SK-N-SH treated with all-trans-retinoic acid at 6 μM for 48 hours (cell line): ENCODE results near the gene C1orf105.
A peak's percentile ranks its signal among the peaks of the same experiment; 100 is the strongest.

Experiments
- ATAC-seq: fragments of 200-7000 bp; cut with Tn5 transposase; 3 replicates; pipeline ENCODE4 v1.9.1; 2020; ENCODE audit warnings: mild to moderate bottlenecking, moderate library complexity
- ARNTL ChIP-seq: fragments of 450-650 bp; formaldehyde crosslinking; IDR thresholded peaks from 2 replicates; pipeline ENCODE4 v1.5.0; 2020; ENCODE audit warnings: low read depth, mild to moderate bottlenecking, moderate library complexity, borderline replicate concordance
- BACH2 ChIP-seq: fragments of 250-450 bp; sonication (Bioruptor Pico); IDR thresholded peaks from 2 replicates; pipeline ENCODE4 v1.9.0; 2021; ENCODE audit warnings: mild to moderate bottlenecking, borderline replicate concordance
- CSDC2 ChIP-seq: fragments of 250-450 bp; sonication (Bioruptor Pico); IDR thresholded peaks from 2 replicates; pipeline ENCODE4 v1.5.0; 2020; ENCODE audit warnings: mild to moderate bottlenecking, moderate library complexity
- GLIS3 ChIP-seq: fragments of 250-450 bp; sonication (Bioruptor Pico); IDR thresholded peaks from 2 replicates; pipeline ENCODE4 v1.5.0; 2020; ENCODE audit warnings: mild to moderate bottlenecking, moderate library complexity
- OSR1 ChIP-seq: fragments of 250-450 bp; sonication (Bioruptor Pico); IDR thresholded peaks from 2 replicates; pipeline ENCODE4 v1.8.0; 2022; ENCODE audit warnings: moderate library complexity, mild to moderate bottlenecking, inconsistent platforms
- PPARA ChIP-seq: fragments of 250-450 bp; sonication (Bioruptor Pico); IDR thresholded peaks from 2 replicates; pipeline ENCODE4 v1.5.0; 2020; ENCODE audit warnings: mild to moderate bottlenecking, borderline replicate concordance
- RARB ChIP-seq: fragments of 250-450 bp; sonication (Bioruptor Pico); IDR thresholded peaks from 2 replicates; pipeline ENCODE4 v1.8.0; 2021; ENCODE audit warnings: mild to moderate bottlenecking, moderate library complexity
- SNAI2 ChIP-seq: fragments of 250-450 bp; sonication (Bioruptor Pico); IDR thresholded peaks from 2 replicates; pipeline ENCODE4 v1.5.0; 2020; ENCODE audit warnings: mild to moderate bottlenecking, moderate library complexity
- TOX ChIP-seq: fragments of 250-450 bp; sonication (Bioruptor Pico); IDR thresholded peaks from 2 replicates; pipeline ENCODE4 v1.8.0; 2021; ENCODE audit warnings: mild to moderate bottlenecking, moderate library complexity, borderline replicate concordance
- ZC3H10 ChIP-seq: fragments of 250-450 bp; sonication (Bioruptor Pico); IDR thresholded peaks from 2 replicates; pipeline ENCODE4 v1.5.1; 2021; ENCODE audit warnings: mild to moderate bottlenecking, moderate library complexity
- ZFP3 ChIP-seq: fragments of 250-450 bp; sonication (Bioruptor Pico); IDR thresholded peaks from 2 replicates; pipeline ENCODE4 v1.5.0; 2020; ENCODE audit warnings: mild to moderate bottlenecking, moderate library complexity
- ZFP30 ChIP-seq: fragments of 450-650 bp; formaldehyde crosslinking; IDR thresholded peaks from 2 replicates; pipeline ENCODE4 v1.5.0; 2022; ENCODE audit warnings: mild to moderate bottlenecking, moderate library complexity
- ZNF70 ChIP-seq: fragments of 450-650 bp; formaldehyde crosslinking; IDR thresholded peaks from 2 replicates; pipeline ENCODE4 v1.5.0; 2020; ENCODE audit warnings: mild to moderate bottlenecking, moderate library complexity
- ZNF8 ChIP-seq: fragments of 450-650 bp; formaldehyde crosslinking; IDR thresholded peaks from 2 replicates; pipeline ENCODE4 v1.5.0; 2020; ENCODE audit warnings: mild to moderate bottlenecking, moderate library complexity
- TF ChIP-seq, protein P1 (sequence below): fragments of 250-450 bp; sonication (Bioruptor Pico); IDR thresholded peaks from 2 replicates; pipeline ENCODE4 v1.5.1; 2020; ENCODE audit warnings: low read depth, mild to moderate bottlenecking, moderate library complexity
- TF ChIP-seq, protein P2 (sequence below): fragments of 250-450 bp; sonication (Bioruptor Pico); IDR thresholded peaks from 2 replicates; pipeline ENCODE4 v1.5.1; 2021; ENCODE audit warnings: mild to moderate bottlenecking, moderate library complexity
- TF ChIP-seq, protein P3 (sequence below): fragments of 250-450 bp; sonication (Bioruptor Pico); IDR thresholded peaks from 2 replicates; pipeline ENCODE4 v1.5.0; 2020; ENCODE audit warnings: mild to moderate bottlenecking, moderate library complexity

C1orf105 gene

DNA sequence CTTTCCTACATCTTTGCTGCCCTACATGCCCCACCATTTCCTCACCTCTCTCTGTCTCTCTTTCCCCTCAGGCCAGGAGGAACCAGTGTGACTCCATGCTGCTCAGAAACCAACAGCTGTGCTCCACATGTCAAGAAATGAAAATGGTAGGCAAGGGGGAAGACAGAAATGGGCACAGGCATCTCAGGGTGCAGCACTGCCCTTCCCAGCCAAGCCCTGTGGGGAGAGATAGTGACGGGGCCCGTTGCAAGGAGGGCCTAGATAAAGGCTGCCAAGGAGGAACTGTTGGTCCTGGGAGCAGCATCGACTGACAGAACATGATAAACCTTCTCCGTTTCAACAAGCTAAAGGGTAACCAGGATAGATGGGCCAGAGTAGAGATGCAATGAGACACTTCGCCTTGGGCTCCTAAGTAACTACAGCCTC lies 35.9 kb downstream of the C1orf105 start:
- ATAC-seq, result no peak
- TF ChIP-seq ZNF8 (no peak), ZFP3 (no peak), ZFP30 (no peak), ZC3H10 (CRISPR knock-in tag) (no peak), SNAI2 (no peak), ZNF70 (CRISPR knock-in tag) (no peak), CSDC2 (no peak), GLIS3 (CRISPR knock-in tag) (no peak), OSR1 (CRISPR knock-in tag) (no peak)
- TF ChIP-seq, protein P1, sequence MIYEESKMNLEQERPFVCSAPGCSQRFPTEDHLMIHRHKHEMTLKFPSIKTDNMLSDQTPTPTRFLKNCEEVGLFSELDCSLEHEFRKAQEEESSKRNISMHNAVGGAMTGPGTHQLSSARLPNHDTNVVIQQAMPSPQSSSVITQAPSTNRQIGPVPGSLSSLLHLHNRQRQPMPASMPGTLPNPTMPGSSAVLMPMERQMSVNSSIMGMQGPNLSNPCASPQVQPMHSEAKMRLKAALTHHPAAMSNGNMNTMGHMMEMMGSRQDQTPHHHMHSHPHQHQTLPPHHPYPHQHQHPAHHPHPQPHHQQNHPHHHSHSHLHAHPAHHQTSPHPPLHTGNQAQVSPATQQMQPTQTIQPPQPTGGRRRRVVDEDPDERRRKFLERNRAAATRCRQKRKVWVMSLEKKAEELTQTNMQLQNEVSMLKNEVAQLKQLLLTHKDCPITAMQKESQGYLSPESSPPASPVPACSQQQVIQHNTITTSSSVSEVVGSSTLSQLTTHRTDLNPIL, result no peak
- TF ChIP-seq, protein P2, sequence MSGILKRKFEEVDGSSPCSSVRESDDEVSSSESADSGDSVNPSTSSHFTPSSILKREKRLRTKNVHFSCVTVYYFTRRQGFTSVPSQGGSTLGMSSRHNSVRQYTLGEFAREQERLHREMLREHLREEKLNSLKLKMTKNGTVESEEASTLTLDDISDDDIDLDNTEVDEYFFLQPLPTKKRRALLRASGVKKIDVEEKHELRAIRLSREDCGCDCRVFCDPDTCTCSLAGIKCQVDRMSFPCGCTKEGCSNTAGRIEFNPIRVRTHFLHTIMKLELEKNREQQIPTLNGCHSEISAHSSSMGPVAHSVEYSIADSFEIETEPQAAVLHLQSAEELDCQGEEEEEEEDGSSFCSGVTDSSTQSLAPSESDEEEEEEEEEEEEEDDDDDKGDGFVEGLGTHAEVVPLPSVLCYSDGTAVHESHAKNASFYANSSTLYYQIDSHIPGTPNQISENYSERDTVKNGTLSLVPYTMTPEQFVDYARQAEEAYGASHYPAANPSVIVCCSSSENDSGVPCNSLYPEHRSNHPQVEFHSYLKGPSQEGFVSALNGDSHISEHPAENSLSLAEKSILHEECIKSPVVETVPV (CRISPR knock-in tag), result no peak
- TF ChIP-seq, protein P3, sequence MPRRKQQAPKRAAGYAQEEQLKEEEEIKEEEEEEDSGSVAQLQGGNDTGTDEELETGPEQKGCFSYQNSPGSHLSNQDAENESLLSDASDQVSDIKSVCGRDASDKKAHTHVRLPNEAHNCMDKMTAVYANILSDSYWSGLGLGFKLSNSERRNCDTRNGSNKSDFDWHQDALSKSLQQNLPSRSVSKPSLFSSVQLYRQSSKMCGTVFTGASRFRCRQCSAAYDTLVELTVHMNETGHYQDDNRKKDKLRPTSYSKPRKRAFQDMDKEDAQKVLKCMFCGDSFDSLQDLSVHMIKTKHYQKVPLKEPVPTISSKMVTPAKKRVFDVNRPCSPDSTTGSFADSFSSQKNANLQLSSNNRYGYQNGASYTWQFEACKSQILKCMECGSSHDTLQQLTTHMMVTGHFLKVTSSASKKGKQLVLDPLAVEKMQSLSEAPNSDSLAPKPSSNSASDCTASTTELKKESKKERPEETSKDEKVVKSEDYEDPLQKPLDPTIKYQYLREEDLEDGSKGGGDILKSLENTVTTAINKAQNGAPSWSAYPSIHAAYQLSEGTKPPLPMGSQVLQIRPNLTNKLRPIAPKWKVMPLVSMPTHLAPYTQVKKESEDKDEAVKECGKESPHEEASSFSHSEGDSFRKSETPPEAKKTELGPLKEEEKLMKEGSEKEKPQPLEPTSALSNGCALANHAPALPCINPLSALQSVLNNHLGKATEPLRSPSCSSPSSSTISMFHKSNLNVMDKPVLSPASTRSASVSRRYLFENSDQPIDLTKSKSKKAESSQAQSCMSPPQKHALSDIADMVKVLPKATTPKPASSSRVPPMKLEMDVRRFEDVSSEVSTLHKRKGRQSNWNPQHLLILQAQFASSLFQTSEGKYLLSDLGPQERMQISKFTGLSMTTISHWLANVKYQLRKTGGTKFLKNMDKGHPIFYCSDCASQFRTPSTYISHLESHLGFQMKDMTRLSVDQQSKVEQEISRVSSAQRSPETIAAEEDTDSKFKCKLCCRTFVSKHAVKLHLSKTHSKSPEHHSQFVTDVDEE (CRISPR knock-in tag), result no peak
- TF ChIP-seq, all 23 proteins: peak for 0

DNA sequence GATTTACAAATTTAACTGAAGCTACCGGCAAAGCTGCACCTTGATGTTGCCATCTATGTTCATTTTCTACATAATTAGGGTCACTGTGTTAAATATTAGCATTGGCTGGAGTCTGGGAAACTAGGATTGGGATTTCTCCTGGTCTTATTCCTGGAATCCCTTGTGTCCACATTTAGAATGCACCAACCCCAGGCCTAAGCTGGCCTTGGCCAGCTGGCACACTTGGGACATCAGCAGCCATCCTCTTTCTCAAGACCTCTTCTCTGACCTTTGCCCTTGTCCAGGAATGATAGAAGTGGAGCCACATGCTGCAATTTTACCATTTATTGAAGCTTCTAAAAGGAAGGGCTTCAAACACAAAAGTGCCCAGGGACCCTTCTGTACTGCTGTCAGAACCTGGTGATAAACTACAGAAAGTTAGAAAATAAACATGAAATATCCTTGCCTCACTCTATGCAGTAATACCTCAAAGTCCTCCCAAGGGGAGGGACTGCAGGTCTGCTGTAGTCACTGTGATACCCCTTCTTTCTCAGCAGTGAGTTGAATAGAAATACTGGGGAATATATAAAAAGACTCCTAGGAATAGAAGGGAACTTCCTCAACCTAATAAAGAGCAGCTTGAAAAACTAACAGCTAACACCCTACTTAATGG lies 37.1 kb downstream of the C1orf105 start:
- no peak for ATAC-seq
- no peak for TF ChIP-seq PPARA (CRISPR knock-in tag)
- no peak for TF ChIP-seq ZNF70 (CRISPR knock-in tag)
- no peak for TF ChIP-seq CSDC2
- TF ChIP-seq RARB, result no peak
- TF ChIP-seq, protein P2 (CRISPR knock-in tag), result no peak
- TF ChIP-seq, protein P1, result no peak
- no peak for TF ChIP-seq ZFP30
- no peak for TF ChIP-seq ZNF8
- TF ChIP-seq ARNTL, result no peak
- TF ChIP-seq, protein P3 (CRISPR knock-in tag), result no peak
- no peak for TF ChIP-seq BACH2 (CRISPR knock-in tag)
- no peak for TF ChIP-seq GLIS3 (CRISPR knock-in tag)

DNA sequence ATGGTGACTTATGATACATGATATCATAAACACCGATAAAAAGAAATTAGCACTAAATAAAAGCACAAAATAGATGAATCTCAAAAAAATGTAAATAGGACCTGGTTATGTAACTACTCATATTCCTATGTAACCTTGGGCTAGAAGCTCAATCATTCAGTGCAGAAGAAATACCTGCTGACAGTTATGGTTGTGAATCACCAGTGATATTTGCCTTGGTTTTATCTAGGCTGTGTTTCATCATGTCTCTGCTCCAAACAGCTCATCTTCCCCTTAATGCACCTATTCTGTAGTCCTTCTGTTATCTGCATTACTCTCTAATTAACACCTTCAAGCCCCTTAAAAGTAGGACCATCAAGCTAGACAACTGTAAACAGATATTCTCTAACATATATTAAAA lies 39.7 kb downstream of the C1orf105 start:
- peak; percentile 39; the same call in 1 of the 3 replicates for ATAC-seq
- peak; percentile 9; the same call in 1 of the 2 replicates for TF ChIP-seq TOX (CRISPR knock-in tag)
- no peak for TF ChIP-seq GLIS3 (CRISPR knock-in tag)
- TF ChIP-seq, protein P3 (CRISPR knock-in tag), result no peak
- TF ChIP-seq PPARA (CRISPR knock-in tag), result no peak
